HG02970 (cell line): ENCODE results near the gene ERMAP.
A peak's percentile ranks its signal among the peaks of the same experiment; 100 is the strongest.
"Not testable (repeated sequence)": the region's sequence is repeated elsewhere in the genome, so short reads cannot be mapped to it uniquely, and the experiment has no call there.

Source experiments
- ATAC-seq: cut with Tn5 transposase; IDR thresholded peaks from one replicate; pipeline ENCODE4 v1.9.1; 2021; ENCODE audit warnings: mild to moderate bottlenecking, moderate library complexity, moderate number of reproducible peaks; ENCODE audit not compliant: unreplicated experiment, low FRiP score

Gene ERMAP

GRCh38 chr1:42841440-42842147 is 24.7 kb downstream of the ERMAP start:
- ATAC-seq: no peak

DNA sequence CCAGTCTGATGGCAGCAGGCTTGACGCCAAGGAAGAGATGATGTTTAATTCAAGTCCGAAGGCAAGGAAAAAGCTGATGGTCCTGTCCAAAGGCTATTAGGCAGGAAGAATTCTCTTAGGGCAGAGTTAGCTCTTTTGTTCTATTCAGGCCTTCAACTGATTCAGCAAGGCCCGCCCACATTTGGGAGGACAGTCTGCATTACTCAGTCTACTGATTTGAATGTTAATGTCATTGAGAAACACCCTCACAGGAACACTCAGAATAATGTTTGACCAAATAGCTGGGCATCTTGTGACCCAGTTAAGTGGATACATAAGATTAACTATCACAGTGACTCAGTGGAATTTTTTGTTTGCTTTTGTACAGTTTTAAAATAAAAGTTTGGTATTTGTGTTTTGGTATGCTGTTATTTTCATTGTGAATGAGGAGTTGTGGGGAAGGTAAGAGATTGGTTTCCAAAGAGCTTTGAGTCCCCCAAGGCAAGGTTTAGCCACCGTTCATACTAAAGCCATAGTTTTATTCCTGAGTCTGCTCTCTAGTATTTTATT is 27.7 kb downstream of the ERMAP start:
- ATAC-seq: no peak

DNA sequence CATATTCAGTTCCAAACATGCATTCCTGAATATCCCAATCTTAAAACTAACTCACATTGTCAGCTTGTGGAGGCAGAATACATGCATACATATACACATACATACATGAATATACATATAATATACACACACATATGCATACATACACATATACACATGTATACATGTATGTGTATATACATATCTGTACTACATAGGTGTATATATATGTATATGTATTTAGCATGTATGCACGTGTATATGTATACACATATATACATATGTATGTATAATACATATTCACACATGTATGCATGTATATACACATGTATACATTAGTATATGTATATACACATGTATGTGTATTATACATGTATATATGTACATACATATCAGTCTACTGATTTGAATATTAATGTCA is 28.3 kb downstream of the ERMAP start:
- no peak for ATAC-seq

DNA sequence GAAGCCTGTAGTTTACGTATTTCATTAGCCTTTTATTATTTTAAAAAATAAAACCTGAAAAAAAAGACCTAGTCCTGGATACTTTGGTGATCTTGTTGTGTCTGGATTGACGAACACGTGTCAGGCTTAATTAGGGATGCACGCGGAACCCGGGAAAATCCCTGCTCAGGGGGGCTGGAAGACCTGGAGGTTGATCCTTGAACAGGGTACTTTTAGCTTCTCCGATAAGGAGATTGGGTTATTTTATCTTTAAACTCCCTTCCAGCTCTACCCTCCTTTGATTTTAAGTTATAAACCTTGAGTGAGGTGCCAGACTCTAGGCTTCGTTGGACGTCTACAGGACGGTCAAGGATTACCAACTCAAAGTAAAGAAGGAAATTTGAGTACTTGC is 28.9 kb downstream of the ERMAP start:
- ATAC-seq: no peak

GRCh38 chr1:42846257-42847110 is 29.6 kb downstream of the ERMAP start, which contains the start of gene ZNF691:
ZNF691 (plus strand) TSS chr1:42846613; CDS start chr1:42849659, 3,046 bp downstream.
- peak; percentile 92 for ATAC-seq

- ATAC-seq: no peak
Measured at GRCh38 chr1:42847111-42847595, 30.2 kb downstream of the ERMAP start.

DNA sequence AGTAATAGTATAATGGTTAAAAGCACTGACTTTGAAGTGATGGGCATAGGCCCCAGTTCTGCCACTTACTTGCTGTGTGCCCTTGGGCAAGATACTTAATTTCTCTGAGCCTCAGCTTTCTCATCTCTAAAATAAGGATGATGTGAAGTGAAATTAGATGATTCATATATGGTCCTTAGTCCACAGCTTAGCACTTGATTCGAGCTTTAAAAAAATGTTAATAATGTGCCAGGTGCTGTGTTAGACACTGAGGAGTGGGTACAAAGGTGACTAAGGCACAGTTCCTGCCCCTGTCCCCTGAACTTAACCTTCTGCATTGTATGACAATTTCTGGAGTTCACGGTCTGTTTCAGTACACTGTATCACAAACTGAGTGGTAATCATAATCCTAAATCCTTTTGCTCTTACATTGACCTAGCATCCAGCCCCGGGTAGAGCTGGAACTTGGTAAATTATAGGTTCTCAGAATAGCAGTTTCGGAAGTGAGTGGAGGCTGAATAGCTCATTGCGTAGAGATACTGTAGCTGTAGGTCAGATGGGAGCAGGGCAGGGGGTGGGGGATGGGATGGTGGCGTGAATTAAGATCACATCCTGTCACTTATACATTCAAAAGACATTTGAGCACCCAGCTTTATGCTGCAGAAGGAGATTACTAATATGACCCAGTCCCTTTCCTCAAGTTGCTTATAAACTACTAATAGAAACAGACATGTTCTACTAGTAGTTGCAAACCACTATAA is 31.0 kb downstream of the ERMAP start:
- ATAC-seq: no peak

- ATAC-seq: no peak
Measured at GRCh38 chr1:42848823-42849537, 32.1 kb downstream of the ERMAP start.

DNA sequence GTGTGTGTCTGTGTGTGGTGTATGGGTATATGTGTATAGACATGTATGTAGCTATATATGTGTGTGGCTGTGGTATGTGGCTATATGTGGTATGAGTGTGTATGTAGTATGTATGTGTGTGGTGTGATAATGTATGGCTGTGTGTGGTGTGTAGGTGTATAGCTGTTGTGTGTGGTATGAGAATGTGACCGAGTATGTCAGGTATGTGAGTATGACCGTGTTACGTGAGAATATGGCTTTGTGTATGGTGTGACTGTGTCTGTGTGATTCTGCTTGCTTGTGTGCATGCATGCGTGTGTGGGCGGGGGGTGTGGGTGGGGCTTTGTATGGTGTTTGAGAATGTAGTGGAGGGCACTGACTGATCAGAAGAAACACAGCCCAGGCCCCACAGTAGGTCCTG is 33.0 kb downstream of the ERMAP start:
- no peak for ATAC-seq

- no peak for ATAC-seq
Measured at GRCh38 chr1:42851420-42851819, 34.5 kb downstream of the ERMAP start.

GRCh38 chr1:42851960-42852607 is 35.2 kb downstream of the ERMAP start:
- no peak for ATAC-seq

DNA sequence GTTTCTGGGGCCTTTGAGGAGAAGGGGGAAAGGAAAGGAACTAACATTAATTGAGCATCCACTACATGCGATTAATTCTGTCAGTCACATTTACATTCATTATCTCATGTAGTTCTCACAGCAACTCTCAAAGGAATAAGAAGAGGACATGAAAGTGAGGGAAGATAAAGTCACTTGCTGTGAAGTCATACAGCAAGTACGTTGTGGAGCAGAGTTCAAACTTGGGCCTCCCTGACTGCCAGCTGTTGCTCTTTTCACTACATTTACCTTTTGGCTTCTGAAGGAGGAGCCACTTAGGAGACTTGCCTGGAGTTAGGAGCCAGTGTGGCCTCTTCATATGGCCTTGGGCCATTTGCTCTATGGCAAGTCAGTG is 35.7 kb downstream of the ERMAP start:
- ATAC-seq: no peak

GRCh38 chr1:42853116-42853884 is 36.4 kb downstream of the ERMAP start:
- ATAC-seq: no peak

GRCh38 chr1:42856554-42856953 is 39.6 kb downstream of the ERMAP start:
- ATAC-seq: not testable (repeated sequence)

DNA sequence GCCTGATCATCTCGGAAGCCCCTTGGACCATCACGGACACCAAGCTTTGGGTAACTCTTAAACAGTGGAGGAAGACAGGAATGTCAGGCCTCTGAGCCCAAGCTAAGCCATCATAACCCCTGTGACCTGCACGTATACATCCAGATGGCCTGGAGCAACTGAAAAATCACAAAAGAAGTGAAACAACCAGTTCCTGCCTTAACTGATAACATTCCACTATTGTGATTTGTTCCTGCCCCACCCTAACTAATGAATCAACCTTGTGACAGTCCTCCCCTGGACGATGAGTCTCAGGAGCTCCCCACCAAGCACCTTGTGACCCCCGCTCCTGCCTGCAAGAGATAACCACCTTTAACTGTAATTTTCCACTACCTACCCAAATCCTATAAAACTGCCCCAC is 42.4 kb downstream of the ERMAP start:
- ATAC-seq: not testable (repeated sequence)

- ATAC-seq: no peak
Measured at GRCh38 chr1:42860339-42861013, 43.6 kb downstream of the ERMAP start.

- ATAC-seq: no peak
Measured at GRCh38 chr1:42861014-42861399, 44.1 kb downstream of the ERMAP start.

GRCh38 chr1:42866549-42866948 is 49.6 kb downstream of the ERMAP start:
- ATAC-seq: no peak
